ENCODE measurements around the gene RNPEP.
"Not testable (repeated sequence)": the region's sequence is repeated elsewhere in the genome, so short reads cannot be mapped to it uniquely, and the experiment has no call there.

RNPEP gene

GRCh38 chr1:201982623-201983379 lies at the start of gene RNPEP:
Gene RNPEP (plus strand): TSS chr1:201982648. CDS start chr1:201982667, 19 bp downstream.
- DNase-seq (ENCODE audit: extremely low read depth in 1 of 2, low read depth in 1 of 2), result peak in 1 of 2 donors; percentile 33

GRCh38 chr1:201933840-201934430 lies 48.5 kb upstream of the RNPEP start:
- DNase-seq (ENCODE audit: extremely low read depth in 1 of 2, low read depth in 1 of 2), result no peak

GRCh38 chr1:201937624-201938213 lies 44.7 kb upstream of the RNPEP start:
- no peak for DNase-seq (ENCODE audit: extremely low read depth in 1 of 2, low read depth in 1 of 2)

- no peak for DNase-seq (ENCODE audit: extremely low read depth in 1 of 2, low read depth in 1 of 2)
These were observed 43.9 kb upstream of the RNPEP start for GRCh38 chr1:201938440-201939035.

- DNase-seq (ENCODE audit: extremely low read depth in 1 of 2, low read depth in 1 of 2), result no peak
These were observed 43.3 kb upstream of the RNPEP start for GRCh38 chr1:201939148-201939547.

GRCh38 chr1:201939574-201939973 lies 42.9 kb upstream of the RNPEP start:
- no peak for DNase-seq (ENCODE audit: extremely low read depth in 1 of 2, low read depth in 1 of 2)

- DNase-seq (ENCODE audit: extremely low read depth in 1 of 2, low read depth in 1 of 2), result not testable (repeated sequence)
These were observed 42.1 kb upstream of the RNPEP start for GRCh38 chr1:201940316-201940715.

- DNase-seq (ENCODE audit: extremely low read depth in 1 of 2, low read depth in 1 of 2), result no peak
These were observed 40.9 kb upstream of the RNPEP start for GRCh38 chr1:201941420-201942128.

- no peak for DNase-seq (ENCODE audit: extremely low read depth in 1 of 2, low read depth in 1 of 2)
These were observed 40.3 kb upstream of the RNPEP start for GRCh38 chr1:201942129-201942495.

GRCh38 chr1:201944002-201944401 lies 38.4 kb upstream of the RNPEP start:
- no peak for DNase-seq (ENCODE audit: extremely low read depth in 1 of 2, low read depth in 1 of 2)

- no peak for DNase-seq (ENCODE audit: extremely low read depth in 1 of 2, low read depth in 1 of 2)
These were observed 37.8 kb upstream of the RNPEP start for GRCh38 chr1:201944639-201945038.

GRCh38 chr1:201945157-201945556 lies 37.3 kb upstream of the RNPEP start:
- DNase-seq (ENCODE audit: extremely low read depth in 1 of 2, low read depth in 1 of 2), result no peak

- DNase-seq (ENCODE audit: extremely low read depth in 1 of 2, low read depth in 1 of 2), result no peak
These were observed 36.6 kb upstream of the RNPEP start for GRCh38 chr1:201945863-201946223.

- no peak for DNase-seq (ENCODE audit: extremely low read depth in 1 of 2, low read depth in 1 of 2)
These were observed 36.1 kb upstream of the RNPEP start, which contains the start of gene LMOD1 for GRCh38 chr1:201946224-201946908. Gene LMOD1 (minus strand): TSS chr1:201946548. CDS start chr1:201946340, 208 bp downstream.

- no peak for DNase-seq (ENCODE audit: extremely low read depth in 1 of 2, low read depth in 1 of 2)
These were observed 34.8 kb upstream of the RNPEP start for GRCh38 chr1:201947697-201948008.

- no peak for DNase-seq (ENCODE audit: extremely low read depth in 1 of 2, low read depth in 1 of 2)
These were observed 33.0 kb upstream of the RNPEP start for GRCh38 chr1:201949491-201949890.

- DNase-seq (ENCODE audit: extremely low read depth in 1 of 2, low read depth in 1 of 2), result no peak
These were observed 28.0 kb upstream of the RNPEP start for GRCh38 chr1:201954263-201955008.

GRCh38 chr1:201955009-201955728 lies 27.3 kb upstream of the RNPEP start, which contains the start of gene TIMM17A:
Gene TIMM17A (plus strand): TSS chr1:201955503. CDS start chr1:201955527, 24 bp downstream.
- peak; percentile 65 to 86 for DNase-seq (ENCODE audit: extremely low read depth in 1 of 2, low read depth in 1 of 2)

- no peak for DNase-seq (ENCODE audit: extremely low read depth in 1 of 2, low read depth in 1 of 2)
These were observed 26.7 kb upstream of the RNPEP start for GRCh38 chr1:201955729-201956143.

All from activated CD8-positive, alpha-beta memory T cell treated with anti-CD3 and anti-CD28 coated beads for 1 hour (primary cell).